GM12878 (cell line): Measurements from ENCODE around the gene DHX38.
"Not testable (repeated sequence)": the region's sequence is repeated elsewhere in the genome, so short reads cannot be mapped to it uniquely, and the experiment has no call there.

ENCODE experiments used
- EGR1 ChIP-seq, 2 experiments: IDR thresholded peaks; 1 replicate in 1 of 2; 2 replicates in 1 of 2; pipeline ENCODE4 v1.6.1; 2011 to 2012; ENCODE audit warnings: low read depth in 2 of 2, low read length in 2 of 2, borderline replicate concordance in 1 of 2, mild to moderate bottlenecking in 1 of 2, moderate library complexity in 1 of 2
- EZH2 ChIP-seq: IDR thresholded peaks from 2 replicates; pipeline ENCODE4 v1.6.1; 2012; ENCODE audit warnings: low read depth, mild to moderate bottlenecking, control low read depth, inconsistent platforms, low read length, borderline replicate concordance; ENCODE audit not compliant: control insufficient read depth
- POLR2A ChIP-seq: IDR thresholded peaks from 2 replicates; pipeline ENCODE4 v1.6.1; 2011; ENCODE audit warnings: low read depth, mild to moderate bottlenecking, low read length
- POLR2AphosphoS5 ChIP-seq: IDR thresholded peaks from 2 replicates; pipeline ENCODE4 v1.6.1; 2011; ENCODE audit warnings: mild to moderate bottlenecking, low read length, inconsistent platforms
- POU2F2 ChIP-seq: IDR thresholded peaks from 3 replicates; pipeline ENCODE4 v1.6.1; 2011; ENCODE audit warnings: low read depth, mild to moderate bottlenecking, low read length, borderline replicate concordance
- RCOR1 ChIP-seq: conservative IDR thresholded peaks from 2 replicates; pipeline ENCODE4 v1.6.1; 2012; ENCODE audit warnings: low read depth, low read length, improper control_type of control experiment
- RFX5 ChIP-seq: IDR thresholded peaks from 2 replicates; pipeline ENCODE4 v1.6.1; 2011; ENCODE audit warnings: low read depth, low read length, improper control_type of control experiment
- SP1 ChIP-seq: IDR thresholded peaks from one replicate; pipeline ENCODE4 v1.6.1; 2011; ENCODE audit warnings: low read depth, low read length
- TCF12 ChIP-seq: IDR thresholded peaks from 2 replicates; pipeline ENCODE4 v1.6.1; 2011; ENCODE audit warnings: low read depth, mild to moderate bottlenecking, low read length
- TF ChIP-seq, protein P1 (sequence below): IDR thresholded peaks from 2 replicates; pipeline ENCODE4 v1.6.1; 2011; ENCODE audit warnings: mild to moderate bottlenecking, low read depth, low read length, moderate library complexity; ENCODE audit not compliant: insufficient replicate concordance
- TF ChIP-seq, protein P2 (sequence below), 3 experiments: IDR thresholded peaks in 2 of 3; conservative IDR thresholded peaks in 1 of 3; 2 replicates each; pipeline ENCODE4 v1.5.1; 2011; ENCODE audit warnings: low read depth in 3 of 3, low read length in 3 of 3, mild to moderate bottlenecking in 3 of 3, control low read depth in 2 of 3, moderate library complexity in 2 of 3, inconsistent platforms in 1 of 3, mixed read lengths in 1 of 3; ENCODE audit not compliant: control insufficient read depth in 2 of 3, insufficient read depth in 1 of 3; ENCODE audit errors: extremely low read depth in 1 of 3

DNA sequence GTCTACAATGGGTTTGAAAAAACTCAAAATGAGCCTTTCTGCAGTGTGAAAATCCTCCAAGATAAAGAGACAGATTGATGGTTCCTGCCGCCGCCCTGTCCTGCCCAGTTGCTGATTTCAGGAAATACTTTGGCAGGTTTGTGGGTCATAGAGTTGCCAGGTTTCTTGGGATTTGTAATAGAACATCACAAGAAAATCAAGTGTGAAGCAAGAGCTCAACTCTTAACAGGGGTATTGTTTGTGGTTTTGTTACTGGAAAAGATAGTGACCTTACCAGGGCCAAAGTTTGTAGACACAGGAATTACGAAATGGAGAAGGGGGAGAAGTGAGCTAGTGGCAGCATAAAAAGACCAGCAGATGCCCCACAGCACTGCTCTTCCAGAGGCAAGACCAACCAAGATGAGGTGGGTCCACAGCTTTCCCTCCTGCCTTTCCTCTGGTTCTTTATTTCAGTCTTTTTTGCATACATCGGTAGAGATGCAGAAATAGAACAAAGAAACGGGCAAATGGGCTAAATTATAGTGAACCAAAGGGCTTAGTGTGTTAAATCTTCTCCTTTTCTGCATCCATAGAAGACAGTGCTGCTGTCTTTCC is 39.3 kb upstream of the DHX38 start, which contains the start of gene HP:
- not testable (repeated sequence) for TF ChIP-seq SP1; POU2F2; POLR2AphosphoS5; TCF12; POLR2A; RFX5; EZH2; RCOR1; EGR1 (IDR thresholded peaks at IDR 0.05; ENCODE audit: borderline replicate concordance in 1 of 2, low read depth in 2 of 2, low read length in 2 of 2)
- TF ChIP-seq, protein P1, sequence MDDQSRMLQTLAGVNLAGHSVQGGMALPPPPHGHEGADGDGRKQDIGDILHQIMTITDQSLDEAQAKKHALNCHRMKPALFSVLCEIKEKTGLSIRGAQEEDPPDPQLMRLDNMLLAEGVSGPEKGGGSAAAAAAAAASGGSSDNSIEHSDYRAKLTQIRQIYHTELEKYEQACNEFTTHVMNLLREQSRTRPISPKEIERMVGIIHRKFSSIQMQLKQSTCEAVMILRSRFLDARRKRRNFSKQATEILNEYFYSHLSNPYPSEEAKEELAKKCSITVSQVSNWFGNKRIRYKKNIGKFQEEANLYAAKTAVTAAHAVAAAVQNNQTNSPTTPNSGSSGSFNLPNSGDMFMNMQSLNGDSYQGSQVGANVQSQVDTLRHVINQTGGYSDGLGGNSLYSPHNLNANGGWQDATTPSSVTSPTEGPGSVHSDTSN, result not testable (repeated sequence)
- TF ChIP-seq, protein P2, sequence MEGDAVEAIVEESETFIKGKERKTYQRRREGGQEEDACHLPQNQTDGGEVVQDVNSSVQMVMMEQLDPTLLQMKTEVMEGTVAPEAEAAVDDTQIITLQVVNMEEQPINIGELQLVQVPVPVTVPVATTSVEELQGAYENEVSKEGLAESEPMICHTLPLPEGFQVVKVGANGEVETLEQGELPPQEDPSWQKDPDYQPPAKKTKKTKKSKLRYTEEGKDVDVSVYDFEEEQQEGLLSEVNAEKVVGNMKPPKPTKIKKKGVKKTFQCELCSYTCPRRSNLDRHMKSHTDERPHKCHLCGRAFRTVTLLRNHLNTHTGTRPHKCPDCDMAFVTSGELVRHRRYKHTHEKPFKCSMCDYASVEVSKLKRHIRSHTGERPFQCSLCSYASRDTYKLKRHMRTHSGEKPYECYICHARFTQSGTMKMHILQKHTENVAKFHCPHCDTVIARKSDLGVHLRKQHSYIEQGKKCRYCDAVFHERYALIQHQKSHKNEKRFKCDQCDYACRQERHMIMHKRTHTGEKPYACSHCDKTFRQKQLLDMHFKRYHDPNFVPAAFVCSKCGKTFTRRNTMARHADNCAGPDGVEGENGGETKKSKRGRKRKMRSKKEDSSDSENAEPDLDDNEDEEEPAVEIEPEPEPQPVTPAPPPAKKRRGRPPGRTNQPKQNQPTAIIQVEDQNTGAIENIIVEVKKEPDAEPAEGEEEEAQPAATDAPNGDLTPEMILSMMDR (IDR thresholded peaks at IDR 0.05 in 2 of 3, conservative IDR thresholded peaks at IDR 0.05 in 1 of 3; ENCODE audit: control insufficient read depth in 2 of 3, extremely low read depth in 1 of 3, insufficient read depth in 1 of 3, low read depth in 3 of 3, low read length in 3 of 3), result not testable (repeated sequence)
